ENCODE measurements around the gene DGCR8. TPM values are rescaled to one million over a fixed set of nuclear protein-coding genes. Genes with fewer than 3 reads are reported as not detected.
A peak's percentile ranks its signal among the peaks of the same experiment; 100 is the strongest.

DGCR8 gene
- total RNA-seq, 1 donor from 2014 or later, result 30.5 TPM

GRCh38 chr22:20114506-20115475 lies 34.8 kb downstream of the DGCR8 start:
- DNase-seq (ENCODE audit: low read depth) (no peak), FAIRE-seq (no peak)
- TF ChIP-seq, protein P1, sequence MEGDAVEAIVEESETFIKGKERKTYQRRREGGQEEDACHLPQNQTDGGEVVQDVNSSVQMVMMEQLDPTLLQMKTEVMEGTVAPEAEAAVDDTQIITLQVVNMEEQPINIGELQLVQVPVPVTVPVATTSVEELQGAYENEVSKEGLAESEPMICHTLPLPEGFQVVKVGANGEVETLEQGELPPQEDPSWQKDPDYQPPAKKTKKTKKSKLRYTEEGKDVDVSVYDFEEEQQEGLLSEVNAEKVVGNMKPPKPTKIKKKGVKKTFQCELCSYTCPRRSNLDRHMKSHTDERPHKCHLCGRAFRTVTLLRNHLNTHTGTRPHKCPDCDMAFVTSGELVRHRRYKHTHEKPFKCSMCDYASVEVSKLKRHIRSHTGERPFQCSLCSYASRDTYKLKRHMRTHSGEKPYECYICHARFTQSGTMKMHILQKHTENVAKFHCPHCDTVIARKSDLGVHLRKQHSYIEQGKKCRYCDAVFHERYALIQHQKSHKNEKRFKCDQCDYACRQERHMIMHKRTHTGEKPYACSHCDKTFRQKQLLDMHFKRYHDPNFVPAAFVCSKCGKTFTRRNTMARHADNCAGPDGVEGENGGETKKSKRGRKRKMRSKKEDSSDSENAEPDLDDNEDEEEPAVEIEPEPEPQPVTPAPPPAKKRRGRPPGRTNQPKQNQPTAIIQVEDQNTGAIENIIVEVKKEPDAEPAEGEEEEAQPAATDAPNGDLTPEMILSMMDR (IDR thresholded peaks at IDR 0.05; ENCODE audit: insufficient read depth, low read length, severe bottlenecking), result no peak
- Histone ChIP-seq H3K27me3 (ENCODE audit: control insufficient read depth, insufficient read depth, low read length) (no peaks in the 10 kb centered on the region), H3K4me3 (ENCODE audit: low read depth, low read length) (no peak overlapping the region), H3K36me3 (ENCODE audit: control insufficient read depth, insufficient read depth, low read length) (peaks cover 36% of the 10 kb centered on the region)

GRCh38 chr22:20115691-20116375 lies 35.8 kb downstream of the DGCR8 start, which contains the start of gene RANBP1:
Gene RANBP1 (plus strand): TSS chr22:20116104. CDS start chr22:20116185, 81 bp downstream.
- no peaks in the 10 kb centered on the region for H3K27me3 ChIP-seq (ENCODE audit: control insufficient read depth, insufficient read depth, low read length)
- DNase-seq (ENCODE audit: low read depth) (no peak), FAIRE-seq (no peak)
- peaks cover 38% of the 10 kb centered on the region for H3K36me3 ChIP-seq (ENCODE audit: control insufficient read depth, insufficient read depth, low read length)
- peak within 1 kb of the TSS; percentile 97 for H3K4me3 ChIP-seq (ENCODE audit: low read depth, low read length)
- TF ChIP-seq, protein P1 (IDR thresholded peaks at IDR 0.05; ENCODE audit: insufficient read depth, low read length, severe bottlenecking), result no peak

DNA sequence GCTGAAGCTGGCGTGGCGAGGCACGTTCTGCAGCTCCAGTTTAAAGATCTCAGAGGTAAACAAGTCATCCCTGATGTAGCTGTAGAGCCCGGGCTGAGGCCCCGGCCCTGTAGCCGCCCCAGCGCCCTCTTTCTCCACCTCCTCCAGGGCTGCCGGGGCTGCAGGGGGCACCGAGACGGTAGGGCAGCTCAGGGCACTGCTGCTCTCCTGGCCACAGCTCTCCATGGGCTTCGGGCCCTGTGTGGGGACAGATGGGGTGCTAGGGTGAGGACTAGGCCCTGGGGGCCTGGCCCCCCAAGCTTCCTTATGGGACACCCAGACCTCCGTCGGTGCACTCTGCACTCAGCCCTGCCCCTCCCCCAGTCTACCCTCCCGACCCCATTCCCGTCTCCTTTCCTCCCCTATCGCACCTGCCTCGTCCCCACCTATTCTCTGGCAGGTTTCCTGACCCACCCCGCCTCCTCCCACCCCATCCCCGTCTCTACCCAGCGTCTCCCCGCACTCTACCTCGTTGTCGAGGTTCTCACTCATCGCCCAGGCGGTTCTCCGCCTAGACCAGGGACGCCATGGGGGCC lies 36.4 kb downstream of the DGCR8 start:
- no peak for FAIRE-seq
- H3K36me3 ChIP-seq (ENCODE audit: control insufficient read depth, insufficient read depth, low read length), result peaks cover 36% of the 10 kb centered on the region
- TF ChIP-seq, protein P1 (IDR thresholded peaks at IDR 0.05; ENCODE audit: insufficient read depth, low read length, severe bottlenecking), result no peak
- H3K27me3 ChIP-seq (ENCODE audit: control insufficient read depth, insufficient read depth, low read length), result no peaks in the 10 kb centered on the region
- no peak for DNase-seq (ENCODE audit: low read depth)
- H3K4me3 ChIP-seq (ENCODE audit: low read depth, low read length), result peak overlapping the region; percentile 97

GRCh38 chr22:20116951-20117632 lies 37.1 kb downstream of the DGCR8 start, which contains the start of gene TRMT2A:
Gene TRMT2A (minus strand): TSS chr22:20117226. CDS start chr22:20116906, 320 bp downstream.
- DNase-seq (ENCODE audit: low read depth) (peak; percentile 87), FAIRE-seq (no peak)
- Histone ChIP-seq H3K36me3 (ENCODE audit: control insufficient read depth, insufficient read depth, low read length) (peaks cover 37% of the 10 kb centered on the region), H3K4me3 (ENCODE audit: low read depth, low read length) (peak within 1 kb of the TSS; percentile 97), H3K27me3 (ENCODE audit: control insufficient read depth, insufficient read depth, low read length) (no peaks in the 10 kb centered on the region)
- TF ChIP-seq, protein P1 (IDR thresholded peaks at IDR 0.05; ENCODE audit: insufficient read depth, low read length, severe bottlenecking), result peak; percentile 21

GRCh38 chr22:20117633-20118299 lies 37.7 kb downstream of the DGCR8 start:
- TF ChIP-seq, protein P1 (IDR thresholded peaks at IDR 0.05; ENCODE audit: insufficient read depth, low read length, severe bottlenecking), result no peak
- peaks cover 36% of the 10 kb centered on the region for H3K36me3 ChIP-seq (ENCODE audit: control insufficient read depth, insufficient read depth, low read length)
- H3K27me3 ChIP-seq (ENCODE audit: control insufficient read depth, insufficient read depth, low read length), result no peaks in the 10 kb centered on the region
- FAIRE-seq, result no peak
- peak overlapping the region; percentile 97 for H3K4me3 ChIP-seq (ENCODE audit: low read depth, low read length)
- DNase-seq (ENCODE audit: low read depth), result peak; percentile 11
